CD4-positive, CD25-positive, alpha-beta regulatory T cell (primary cell): Measurements from ENCODE around the gene KDM4B. TPM values are rescaled to one million over a fixed set of nuclear protein-coding genes. Genes with fewer than 3 reads are reported as not detected.

Experiments used
- ATAC-seq, 2 donors: fragments of 150-1000 bp; cut with Tn5 transposase; one replicate each; pipeline ENCODE4 v1.10.0; 2021; ENCODE audit warnings: low read depth in 2 of 2, moderate number of reproducible peaks in 2 of 2, moderate library complexity in 1 of 2
- DNase-seq, 3 donors: peaks; one replicate each; pipeline versions ENCODE4 v3.0.0 to v3.0.0-alpha.2; 2012 to 2022; ENCODE audit warnings: mixed read lengths in 1 of 3
- H3K27ac ChIP-seq: one replicate; pipeline ENCODE4 v1.7.0; 2013; ENCODE audit warnings: mild to moderate bottlenecking, low read length; ENCODE audit not compliant: insufficient read depth, poor library complexity, severe bottlenecking
- H3K27me3 ChIP-seq: one replicate; pipeline ENCODE4 v1.7.0; 2013; ENCODE audit warnings: low read length; ENCODE audit not compliant: control insufficient read depth, insufficient read depth
- H3K36me3 ChIP-seq: one replicate; pipeline ENCODE4 v1.7.0; 2013; ENCODE audit warnings: mild to moderate bottlenecking, low read length, moderate library complexity; ENCODE audit not compliant: control insufficient read depth, insufficient read depth
- H3K4me1 ChIP-seq: 2 replicates; pipeline ENCODE4 v1.7.0; 2013; ENCODE audit warnings: mild to moderate bottlenecking, low read length; ENCODE audit not compliant: insufficient read depth, control insufficient read depth, poor library complexity, severe bottlenecking
- H3K4me3 ChIP-seq: one replicate; pipeline ENCODE4 v1.7.0; 2013; ENCODE audit warnings: low read depth, mild to moderate bottlenecking, low read length, moderate library complexity
- H3K9me3 ChIP-seq, 2 experiments: 1 replicate in 1 of 2; 2 replicates in 1 of 2; pipeline ENCODE4 v1.7.0; 2013; ENCODE audit warnings: low read length in 2 of 2, mild to moderate bottlenecking in 1 of 2, moderate library complexity in 1 of 2; ENCODE audit not compliant: control insufficient read depth in 2 of 2
- H3K27ac Mint-ChIP-seq, 3 donors: one replicate each; pipeline ENCODE4 v1.8.0; 2020 to 2022; ENCODE audit warnings: mild to moderate bottlenecking in 3 of 3, mixed read lengths in 3 of 3, moderate library complexity in 2 of 3
- H3K27me3 Mint-ChIP-seq: one replicate; pipeline ENCODE4 v1.8.0; 2022; ENCODE audit warnings: mild to moderate bottlenecking, mixed read lengths
- H3K36me3 Mint-ChIP-seq: one replicate; pipeline ENCODE4 v1.8.0; 2020; ENCODE audit warnings: mixed read lengths
- H3K4me1 Mint-ChIP-seq, 4 donors: one replicate each; pipeline ENCODE4 v1.8.0; 2020 to 2022; ENCODE audit warnings: mixed read lengths in 4 of 4, mild to moderate bottlenecking in 1 of 4
- H3K4me3 Mint-ChIP-seq, 4 donors: one replicate each; pipeline ENCODE4 v1.8.0; 2020 to 2022; ENCODE audit warnings: mild to moderate bottlenecking in 4 of 4, mixed read lengths in 4 of 4, moderate library complexity in 3 of 4
- H3K9me3 Mint-ChIP-seq, 7 donors: one replicate each; pipeline ENCODE4 v1.8.0; 2020 to 2022; ENCODE audit warnings: mixed read lengths in 7 of 7, mild to moderate bottlenecking in 3 of 7, moderate library complexity in 2 of 7
- polyA plus RNA-seq, 4 donors: library from polyadenylated mRNA; unstranded; fragments of 300-500 nt; fragmentation: Illumina TruSeq; gene quantifications; one replicate each; pipeline ENCODE4 v1.2.3, GENCODE V29; 2021
- total RNA-seq: library from RNA; stranded (reverse); gene quantifications from one replicate; pipeline ENCODE4 v1.2.3, GENCODE V29; 2022

KDM4B gene
- total and polyA plus RNA-seq, 5 donors from 2014 or later: 6.3 to 70.0 (median 8.6) TPM

DNA sequence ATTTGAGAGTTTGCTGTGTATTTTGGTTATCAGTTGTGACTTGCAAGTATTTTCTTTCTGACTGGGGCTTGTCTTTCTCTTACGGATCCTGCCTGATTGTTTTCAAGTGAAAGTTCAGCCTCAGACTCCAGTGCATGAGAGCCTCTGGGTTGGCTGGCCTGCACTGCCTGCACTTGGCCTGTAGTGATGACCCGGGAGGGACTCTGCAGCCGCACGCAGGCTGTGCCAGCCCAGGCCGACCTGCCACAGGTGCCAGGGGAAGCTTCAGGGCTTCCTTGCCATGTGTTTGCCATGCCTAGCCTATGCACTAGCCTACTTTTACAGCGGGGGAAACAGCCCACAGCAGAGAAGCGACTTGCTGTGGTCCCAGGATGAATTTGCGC lies 77.0 kb downstream of the KDM4B start:
- Histone ChIP-seq H3K27me3 (no peaks in the 10 kb centered on the region), H3K36me3 (peaks cover 6% of the 10 kb centered on the region), H3K9me3 (no peaks in the 10 kb centered on the region), H3K4me3 (no peak overlapping the region), H3K27ac (no peak overlapping the region), H3K4me1 (peaks cover 5% of the 10 kb centered on the region)
- Mint-ChIP-seq H3K27ac (no peak overlapping the region), H3K9me3 (no peaks in the 10 kb centered on the region), H3K4me1 (peaks cover 0 to 6% (median 3%) of the 10 kb centered on the region in 4 donors), H3K4me3 (no peak overlapping the region), H3K36me3 (peaks cover 15% of the 10 kb centered on the region), H3K27me3 (no peaks in the 10 kb centered on the region)
- DNase-seq: no peak
- ATAC-seq: no peak

DNA sequence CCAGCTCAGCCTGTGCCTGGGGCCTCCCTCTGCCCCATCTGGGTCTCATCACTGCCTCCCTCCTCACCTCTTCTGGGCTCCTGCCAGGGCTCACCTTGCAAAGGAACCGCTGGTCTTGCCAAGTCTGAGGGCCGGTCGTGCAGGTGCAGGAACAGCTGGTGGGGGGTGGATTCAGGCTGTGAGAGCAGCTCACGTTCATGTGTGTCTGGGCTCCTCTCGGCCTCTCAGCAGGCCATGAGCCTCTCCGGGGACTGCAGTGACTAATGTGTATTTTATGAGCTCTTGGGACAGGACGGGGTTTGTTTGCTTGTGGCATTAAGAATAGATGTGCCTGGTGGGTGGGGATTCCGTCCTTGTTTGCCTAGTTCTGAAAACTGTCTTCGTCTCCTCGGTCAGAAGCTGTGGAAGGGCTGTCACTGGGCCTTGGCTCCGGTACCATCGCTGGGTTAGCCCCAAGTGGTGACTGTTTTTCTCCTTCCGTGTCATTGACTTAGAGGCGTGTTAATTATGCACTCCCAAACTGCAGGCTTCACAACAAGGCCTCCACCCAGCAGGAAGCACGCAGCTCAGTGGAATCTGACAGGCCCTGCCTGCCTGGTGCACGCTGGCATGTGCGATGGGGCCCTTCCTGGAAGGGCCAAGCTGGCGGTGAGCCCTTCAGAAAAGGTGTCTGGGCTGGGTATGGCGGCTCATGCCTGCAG lies 77.6 kb downstream of the KDM4B start:
- Mint-ChIP-seq H3K9me3 (no peaks in the 10 kb centered on the region), H3K4me3 (no peak overlapping the region)

DNA sequence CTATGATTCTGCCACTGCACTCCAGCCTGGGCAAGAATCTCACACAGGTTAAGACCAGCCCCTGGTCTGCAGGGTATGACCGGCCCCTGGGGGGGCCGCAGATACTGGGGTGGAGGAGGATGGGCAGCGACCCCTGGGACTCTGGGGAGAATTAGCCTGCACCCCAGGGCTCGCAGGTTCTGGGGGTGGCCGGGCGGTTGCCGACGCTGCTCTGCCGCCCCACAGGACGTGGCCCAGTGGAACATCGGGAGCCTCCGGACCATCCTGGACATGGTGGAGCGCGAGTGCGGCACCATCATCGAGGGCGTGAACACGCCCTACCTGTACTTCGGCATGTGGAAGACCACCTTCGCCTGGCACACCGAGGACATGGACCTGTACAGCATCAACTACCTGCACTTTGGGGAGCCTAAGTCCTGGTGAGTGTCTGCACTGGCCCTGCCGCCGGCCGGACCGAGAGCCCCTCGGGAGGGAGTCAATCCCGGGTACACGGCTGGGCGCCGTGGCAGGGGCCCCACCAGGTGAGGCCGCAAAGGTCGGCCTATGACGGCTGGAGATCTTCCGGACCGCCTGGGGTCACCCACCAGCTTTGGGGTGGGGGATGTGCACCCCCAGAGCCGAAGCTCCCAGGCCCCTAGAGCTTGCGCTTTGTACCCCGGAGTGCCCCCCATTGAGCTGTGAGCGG lies 78.5 kb downstream of the KDM4B start:
- Histone ChIP-seq H3K9me3 (no peaks in the 10 kb centered on the region), H3K27ac (no peak overlapping the region), H3K4me1 (peaks cover 5% of the 10 kb centered on the region), H3K27me3 (no peaks in the 10 kb centered on the region), H3K4me3 (no peak overlapping the region), H3K36me3 (no peaks in the 10 kb centered on the region)
- ATAC-seq (no peak), DNase-seq (no peak)
- H3K9me3 Mint-ChIP-seq: no peaks in the 10 kb centered on the region
- no peak overlapping the region for H3K4me3 Mint-ChIP-seq
- H3K27ac Mint-ChIP-seq: no peak overlapping the region
- peaks cover 0 to 6% (median 0%) of the 10 kb centered on the region in 4 donors for H3K4me1 Mint-ChIP-seq
- H3K27me3 Mint-ChIP-seq: no peaks in the 10 kb centered on the region
- peaks cover 8% of the 10 kb centered on the region for H3K36me3 Mint-ChIP-seq

More for the DNA sequence above, 77.6 kb downstream of the KDM4B start:
- ATAC-seq (no peak), DNase-seq (no peak)
- Histone ChIP-seq H3K9me3 (no peaks in the 10 kb centered on the region), H3K4me1 (peaks cover 5% of the 10 kb centered on the region), H3K27me3 (no peaks in the 10 kb centered on the region), H3K4me3 (no peak overlapping the region), H3K27ac (no peak overlapping the region), H3K36me3 (peaks cover 5% of the 10 kb centered on the region)
- Mint-ChIP-seq H3K27ac (peak overlapping the region in 1 of 3 donors; percentile 76), H3K27me3 (no peaks in the 10 kb centered on the region), H3K36me3 (peaks cover 15% of the 10 kb centered on the region), H3K4me1 (peaks cover 0 to 6% (median 3%) of the 10 kb centered on the region in 4 donors)

GRCh38 chr19:5048091-5048726 lies 79.3 kb downstream of the KDM4B start:
- peaks cover 7% of the 10 kb centered on the region for H3K36me3 Mint-ChIP-seq
- no peaks in the 10 kb centered on the region for H3K27me3 Mint-ChIP-seq
- Histone ChIP-seq H3K4me3 (no peak overlapping the region), H3K36me3 (no peaks in the 10 kb centered on the region), H3K4me1 (peaks cover 5% of the 10 kb centered on the region), H3K27me3 (no peaks in the 10 kb centered on the region), H3K27ac (no peak overlapping the region), H3K9me3 (no peaks in the 10 kb centered on the region)
- H3K4me1 Mint-ChIP-seq: peaks cover 0 to 6% (median under 1%) of the 10 kb centered on the region in 4 donors
- peak; percentile 53 to 74 for ATAC-seq
- no peaks in the 10 kb centered on the region for H3K9me3 Mint-ChIP-seq
- no peak overlapping the region for H3K4me3 Mint-ChIP-seq
- H3K27ac Mint-ChIP-seq: peak overlapping the region in 1 of 3 donors; percentile 15
- DNase-seq: peak; percentile 39 to 53 (median 45)

- H3K27ac Mint-ChIP-seq: no peak overlapping the region
- H3K4me3 Mint-ChIP-seq: no peak overlapping the region
- Histone ChIP-seq H3K4me1 (peaks cover 5% of the 10 kb centered on the region), H3K4me3 (no peak overlapping the region), H3K36me3 (no peaks in the 10 kb centered on the region), H3K9me3 (no peaks in the 10 kb centered on the region), H3K27ac (no peak overlapping the region), H3K27me3 (no peaks in the 10 kb centered on the region)
- no peak for ATAC-seq
- H3K9me3 Mint-ChIP-seq: no peaks in the 10 kb centered on the region
- peaks cover 0 to 6% (median under 1%) of the 10 kb centered on the region in 4 donors for H3K4me1 Mint-ChIP-seq
- H3K27me3 Mint-ChIP-seq: no peaks in the 10 kb centered on the region
- no peak for DNase-seq
- peaks cover 7% of the 10 kb centered on the region for H3K36me3 Mint-ChIP-seq
These were observed 80.0 kb downstream of the KDM4B start for GRCh38 chr19:5048727-5049553.

DNA sequence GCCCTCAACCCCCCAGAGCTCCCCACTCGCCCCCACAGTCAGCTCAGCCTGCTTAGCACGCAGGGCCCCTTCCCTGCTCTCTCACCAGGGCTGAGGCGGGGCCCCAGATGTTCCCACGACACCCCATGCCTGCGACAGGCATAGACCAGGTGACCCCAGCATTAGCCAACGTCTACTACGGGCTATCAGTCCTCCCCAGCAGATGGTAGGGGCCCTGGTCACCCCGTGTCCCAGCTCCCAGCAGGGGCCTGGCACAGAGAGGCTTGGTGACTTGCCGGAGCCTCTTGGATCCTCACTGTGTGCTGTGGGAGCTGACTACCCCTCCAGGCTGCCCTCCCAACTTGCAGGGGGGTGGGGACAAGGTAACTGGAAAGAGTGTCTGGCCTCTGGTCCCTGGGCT lies 80.6 kb downstream of the KDM4B start:
- H3K9me3 Mint-ChIP-seq: no peaks in the 10 kb centered on the region
- Histone ChIP-seq H3K27me3 (no peaks in the 10 kb centered on the region), H3K4me3 (no peak overlapping the region), H3K4me1 (peaks cover 5% of the 10 kb centered on the region), H3K27ac (no peak overlapping the region), H3K9me3 (no peaks in the 10 kb centered on the region), H3K36me3 (no peaks in the 10 kb centered on the region)
- H3K36me3 Mint-ChIP-seq: peaks cover 4% of the 10 kb centered on the region
- no peak overlapping the region for H3K4me3 Mint-ChIP-seq
- H3K27ac Mint-ChIP-seq: no peak overlapping the region
- ATAC-seq (no peak), DNase-seq (no peak)
- H3K4me1 Mint-ChIP-seq: peaks cover 0 to 6% (median under 1%) of the 10 kb centered on the region in 4 donors
- no peaks in the 10 kb centered on the region for H3K27me3 Mint-ChIP-seq

GRCh38 chr19:5050067-5050656 lies 81.2 kb downstream of the KDM4B start:
- Mint-ChIP-seq H3K36me3 (peaks cover 2% of the 10 kb centered on the region), H3K4me3 (no peak overlapping the region), H3K27me3 (no peaks in the 10 kb centered on the region), H3K27ac (no peak overlapping the region), H3K4me1 (peaks cover 0 to 5% (median under 1%) of the 10 kb centered on the region in 4 donors), H3K9me3 (no peaks in the 10 kb centered on the region)
- H3K4me3 ChIP-seq: no peak overlapping the region
- H3K36me3 ChIP-seq: peaks cover 3% of the 10 kb centered on the region
- ATAC-seq (no peak), DNase-seq (no peak)
- H3K27ac ChIP-seq: no peak overlapping the region
- no peaks in the 10 kb centered on the region for H3K27me3 ChIP-seq
- no peaks in the 10 kb centered on the region for H3K9me3 ChIP-seq
- peaks cover 5% of the 10 kb centered on the region for H3K4me1 ChIP-seq
